Nephron progenitor cell (in vitro differentiated cells): Measurements from ENCODE around the gene LAMB3.

Source experiments
- DNase-seq: peaks from one replicate; pipeline ENCODE4 v3.0.0; 2021
- H3K27ac Mint-ChIP-seq: 2 replicates; pipeline ENCODE4 v1.8.0; 2021; ENCODE audit warnings: mild to moderate bottlenecking, moderate library complexity, mixed read lengths
- H3K27me3 Mint-ChIP-seq: 2 replicates; pipeline ENCODE4 v1.8.0; 2021; ENCODE audit warnings: mild to moderate bottlenecking, low read depth, mixed read lengths; ENCODE audit not compliant: poor library complexity
- H3K36me3 Mint-ChIP-seq: 2 replicates; pipeline ENCODE4 v1.8.0; 2021; ENCODE audit warnings: low read depth, mixed read lengths
- H3K4me1 Mint-ChIP-seq: 2 replicates; pipeline ENCODE4 v1.8.0; 2021; ENCODE audit warnings: mixed read lengths
- H3K4me3 Mint-ChIP-seq: 2 replicates; pipeline ENCODE4 v1.8.0; 2021; ENCODE audit warnings: mild to moderate bottlenecking, moderate library complexity, mixed read lengths
- H3K9me3 Mint-ChIP-seq: 2 replicates; pipeline ENCODE4 v1.8.0; 2021; ENCODE audit warnings: mild to moderate bottlenecking, moderate library complexity, mixed read lengths
- CTCF ChIP-seq: fragments of 200-600 bp; sonication (generic); IDR thresholded peaks from 2 replicates; pipeline ENCODE4 v1.5.0; 2021; ENCODE audit warnings: antibody characterized with exemption

The LAMB3 gene

GRCh38 chr1:209657140-209657879, 5.1 kb upstream of the LAMB3 start:
- Mint-ChIP-seq H3K4me1 (peaks cover 64% of the 10 kb centered on the region), H3K9me3 (no peaks in the 10 kb centered on the region), H3K36me3 (no peaks in the 10 kb centered on the region), H3K27ac (no peak overlapping the region), H3K27me3 (peaks cover 6% of the 10 kb centered on the region), H3K4me3 (no peak overlapping the region)
- TF ChIP-seq CTCF: no peak
- DNase-seq: no peak

GRCh38 chr1:209655411-209656231, 3.4 kb upstream of the LAMB3 start:
- no peaks in the 10 kb centered on the region for H3K36me3 Mint-ChIP-seq
- peaks cover 55% of the 10 kb centered on the region for H3K4me1 Mint-ChIP-seq
- H3K27ac Mint-ChIP-seq: no peak overlapping the region
- no peaks in the 10 kb centered on the region for H3K9me3 Mint-ChIP-seq
- no peak for TF ChIP-seq CTCF
- peaks cover 6% of the 10 kb centered on the region for H3K27me3 Mint-ChIP-seq
- no peak overlapping the region for H3K4me3 Mint-ChIP-seq
- DNase-seq: no peak

- H3K36me3 Mint-ChIP-seq: no peaks in the 10 kb centered on the region
- H3K27me3 Mint-ChIP-seq: peaks cover 6% of the 10 kb centered on the region
- H3K9me3 Mint-ChIP-seq: no peaks in the 10 kb centered on the region
- DNase-seq: no peak
- H3K4me1 Mint-ChIP-seq: peaks cover 45% of the 10 kb centered on the region
- TF ChIP-seq CTCF: no peak
- no peak overlapping the region for H3K27ac Mint-ChIP-seq
- no peak overlapping the region for H3K4me3 Mint-ChIP-seq
Measured at GRCh38 chr1:209653915-209654351, 1.7 kb upstream of the LAMB3 start.

- H3K9me3 Mint-ChIP-seq: no peaks in the 10 kb centered on the region
- no peak for TF ChIP-seq CTCF
- peaks cover 42% of the 10 kb centered on the region for H3K4me1 Mint-ChIP-seq
- H3K27ac Mint-ChIP-seq: no peak overlapping the region
- H3K27me3 Mint-ChIP-seq: peaks cover 6% of the 10 kb centered on the region
- no peaks in the 10 kb centered on the region for H3K36me3 Mint-ChIP-seq
- no peak overlapping the region for H3K4me3 Mint-ChIP-seq
- DNase-seq: no peak
Measured at GRCh38 chr1:209652873-209653401, 712 bp upstream of the LAMB3 start.

- H3K27ac Mint-ChIP-seq: no peak overlapping the region
- H3K4me3 Mint-ChIP-seq: no peak overlapping the region
- no peaks in the 10 kb centered on the region for H3K9me3 Mint-ChIP-seq
- TF ChIP-seq CTCF: no peak
- peaks cover 4% of the 10 kb centered on the region for H3K27me3 Mint-ChIP-seq
- peaks cover 49% of the 10 kb centered on the region for H3K4me1 Mint-ChIP-seq
- DNase-seq: no peak
- H3K36me3 Mint-ChIP-seq: no peaks in the 10 kb centered on the region
Measured at GRCh38 chr1:209651138-209651587, 1.1 kb downstream of the LAMB3 start.
